RWPE2 (cell line): Measurements from ENCODE around the gene ASAP3.
A peak's percentile ranks its signal among the peaks of the same experiment; 100 is the strongest.

Experiments
- ATAC-seq: fragments of 200-7000 bp; cut with Tn5 transposase; 3 replicates; pipeline ENCODE4 v1.9.1; 2021; ENCODE audit warnings: low read depth
- DNase-seq: peaks from one replicate; pipeline ENCODE4 v3.0.0-alpha.2; 2020; ENCODE audit warnings: low spot score
- H3K27ac ChIP-seq: fragments of 450-650 bp; 2 replicates; pipeline ENCODE4 v1.5.1; 2017; ENCODE audit warnings: mild to moderate bottlenecking; ENCODE audit not compliant: poor library complexity, severe bottlenecking
- H3K27me3 ChIP-seq: fragments of 250-450 bp; sonication (Bioruptor Pico); 2 replicates; pipeline ENCODE4 v1.5.1; 2021; ENCODE audit warnings: mild to moderate bottlenecking, moderate library complexity; ENCODE audit not compliant: insufficient read depth, poor library complexity, severe bottlenecking
- H3K36me3 ChIP-seq: fragments of 250-450 bp; sonication (Bioruptor Pico); 2 replicates; pipeline ENCODE4 v1.5.1; 2020; ENCODE audit warnings: low read depth, mild to moderate bottlenecking, moderate library complexity
- H3K4me1 ChIP-seq: fragments of 250-450 bp; sonication (Bioruptor Pico); 2 replicates; pipeline ENCODE4 v1.5.1; 2021; ENCODE audit warnings: mild to moderate bottlenecking, moderate library complexity; ENCODE audit not compliant: insufficient read depth, poor library complexity, severe bottlenecking
- H3K4me3 ChIP-seq: fragments of 250-450 bp; sonication (Bioruptor Pico); 2 replicates; pipeline ENCODE4 v1.5.1; 2021; ENCODE audit warnings: mild to moderate bottlenecking, moderate library complexity; ENCODE audit not compliant: severe bottlenecking
- H3K9me3 ChIP-seq: fragments of 250-450 bp; sonication (Bioruptor Pico); 2 replicates; pipeline ENCODE4 v1.5.1; 2021; ENCODE audit warnings: mild to moderate bottlenecking, moderate library complexity; ENCODE audit not compliant: severe bottlenecking
- CTCF ChIP-seq: fragments of 450-650 bp; IDR thresholded peaks from one replicate; pipeline ENCODE4 v1.5.1; 2017; ENCODE audit warnings: mild to moderate bottlenecking, moderate library complexity; ENCODE audit not compliant: poor library complexity, severe bottlenecking

The ASAP3 gene

GRCh38 chr1:23394684-23395083, 89.3 kb downstream of the ASAP3 start:
- Histone ChIP-seq H3K9me3 (no peaks in the 10 kb centered on the region), H3K4me1 (peaks cover 12% of the 10 kb centered on the region), H3K4me3 (no peak overlapping the region), H3K27ac (peak overlapping the region; percentile 3), H3K27me3 (no peaks in the 10 kb centered on the region), H3K36me3 (no peaks in the 10 kb centered on the region)
- ATAC-seq (no peak), DNase-seq (no peak)
- no peak for TF ChIP-seq CTCF

GRCh38 chr1:23394181-23394580, 89.8 kb downstream of the ASAP3 start:
- H3K36me3 ChIP-seq, result no peaks in the 10 kb centered on the region
- no peak for DNase-seq
- H3K4me3 ChIP-seq, result no peak overlapping the region

GRCh38 chr1:23393706-23394105, 90.3 kb downstream of the ASAP3 start:
- Histone ChIP-seq H3K27me3 (no peaks in the 10 kb centered on the region), H3K27ac (peak overlapping the region; percentile 3), H3K4me3 (no peak overlapping the region), H3K4me1 (peaks cover 12% of the 10 kb centered on the region), H3K9me3 (no peaks in the 10 kb centered on the region), H3K36me3 (no peaks in the 10 kb centered on the region)
- TF ChIP-seq CTCF, result no peak
- DNase-seq (no peak), ATAC-seq (0 out of 3 replicates have a peak, but pooled peaks have one; percentile 43)

More at GRCh38 chr1:23394181-23394580, 89.8 kb downstream of the ASAP3 start:
- no peak for TF ChIP-seq CTCF
- no peaks in the 10 kb centered on the region for H3K27me3 ChIP-seq
- H3K4me1 ChIP-seq, result peaks cover 12% of the 10 kb centered on the region
- H3K27ac ChIP-seq, result peak overlapping the region; percentile 3
- peak; percentile 43; the same call in 2 of the 3 replicates for ATAC-seq
- H3K9me3 ChIP-seq, result no peaks in the 10 kb centered on the region

- no peak for TF ChIP-seq CTCF
- Histone ChIP-seq H3K4me3 (no peak overlapping the region), H3K36me3 (no peaks in the 10 kb centered on the region), H3K4me1 (peaks cover 12% of the 10 kb centered on the region), H3K27ac (no peak overlapping the region), H3K27me3 (no peaks in the 10 kb centered on the region), H3K9me3 (no peaks in the 10 kb centered on the region)
- DNase-seq (no peak), ATAC-seq (no peak)
These were observed 91.7 kb downstream of the ASAP3 start for GRCh38 chr1:23392125-23392855.

GRCh38 chr1:23389837-23390321, 94.1 kb downstream of the ASAP3 start:
- no peaks in the 10 kb centered on the region for H3K9me3 ChIP-seq
- H3K27me3 ChIP-seq, result no peaks in the 10 kb centered on the region
- ATAC-seq (no peak), DNase-seq (no peak)
- H3K4me3 ChIP-seq, result no peak overlapping the region
- TF ChIP-seq CTCF, result no peak
- H3K4me1 ChIP-seq, result peaks cover 21% of the 10 kb centered on the region
- H3K36me3 ChIP-seq, result no peaks in the 10 kb centered on the region
- no peak overlapping the region for H3K27ac ChIP-seq
